ENCODE results near the gene ASIC1. TPM values are rescaled to one million over a fixed set of nuclear protein-coding genes. Genes with fewer than 3 reads are reported as not detected.

The ASIC1 gene
- total and polyA plus RNA-seq, 2 of the 4 experiments (the other 2 are of a cell fraction), result 1.6 to 9.9 TPM

- intact Hi-C loops (cut with micrococcal nuclease), result no loop called here
- H2AK9ac ChIP-seq (replicated peaks; ENCODE audit: low read depth, low read length, poor library complexity), result no peak overlapping the region
- no peaks in the 10 kb centered on the region; the same call in 1 of the 2 replicates for H4K20me1 ChIP-seq (ENCODE audit: insufficient read depth, low read length)
- no peaks in the 10 kb centered on the region for H3K9me3 ChIP-seq (ENCODE audit: control insufficient read depth, insufficient read depth, low read length)
- DNase-seq (no peak), ATAC-seq (ENCODE audit: low read depth) (no peak)
- WGBS, 2 experiments (ENCODE audit: extremely low coverage in 2 of 2, insufficient read length in 1 of 2), result 60% methylated on average over 1 of the region's 10 CpGs; no CpG with 5 or more reads in 1 of the 2 experiments
- H3K36me3 ChIP-seq (ENCODE audit: control insufficient read depth, insufficient read depth, low read length), result no peaks in the 10 kb centered on the region
- H3K4ac ChIP-seq (ENCODE audit: low read depth, low read length), result no peak overlapping the region
- peaks cover 3% of the 10 kb centered on the region; the same call in 1 of the 2 replicates for H3K4me1 ChIP-seq (ENCODE audit: control insufficient read depth, insufficient read depth, low read length)
- H3K4me2 ChIP-seq (ENCODE audit: low read depth, low read length), result no peak overlapping the region
- no peak overlapping the region for H3K18ac ChIP-seq (ENCODE audit: low read depth, low read length)
- H3K4me3 ChIP-seq (ENCODE audit: insufficient read depth, low read depth, low read length), result no peak overlapping the region
- in situ Hi-C loops (cut with MboI; ENCODE audit: low sequenced_read_pairs), result no loop called here
- dilution Hi-C loops (cut with HindIII; ENCODE audit: low sequenced_read_pairs, unreplicated experiment), result no loop called here
- BruUV-seq (replicated peaks), result no TSS peak
- no peak overlapping the region for H4K91ac ChIP-seq (ENCODE audit: insufficient read depth, low read depth, low read length)
- no peak overlapping the region for H2AFZ ChIP-seq (replicated peaks; ENCODE audit: low read length, poor library complexity)
- H3K14ac ChIP-seq (replicated peaks; ENCODE audit: low read depth, low read length), result no peak overlapping the region
- no peak overlapping the region for H2BK15ac ChIP-seq (ENCODE audit: low read depth, low read length)
- H2BK20ac ChIP-seq (ENCODE audit: low read depth, low read length), result no peak overlapping the region
- no peak overlapping the region for H3K9ac ChIP-seq (ENCODE audit: low read depth, low read length)
- POLR2A ChIA-PET (ENCODE audit: unreplicated experiment), result no interaction called here
- no peak overlapping the region for H2BK120ac ChIP-seq (ENCODE audit: low read depth, low read length)
- no peak overlapping the region for H2BK5ac ChIP-seq (ENCODE audit: low read depth, low read length, poor library complexity, severe bottlenecking)
- no peak overlapping the region for H3K56ac ChIP-seq (ENCODE audit: extremely low read depth, insufficient read depth, low read length)
- H4K5ac ChIP-seq (ENCODE audit: low read depth, low read length), result no peak overlapping the region
- H3K27ac ChIP-seq (ENCODE audit: insufficient read depth, low read length), result no peak overlapping the region
- no peak for TF ChIP-seq RAD21 (IDR thresholded peaks at IDR 0.05; ENCODE audit: low read length)
- TF ChIP-seq MAZ (IDR thresholded peaks at IDR 0.05; ENCODE audit: borderline replicate concordance, low read depth, low read length), result no peak
- TF ChIP-seq CEBPB (IDR thresholded peaks at IDR 0.05; ENCODE audit: low read depth, low read length), result no peak
- TF ChIP-seq RCOR1 (IDR thresholded peaks at IDR 0.05; ENCODE audit: insufficient replicate concordance, low read length), result no peak
- TF ChIP-seq, protein P1, sequence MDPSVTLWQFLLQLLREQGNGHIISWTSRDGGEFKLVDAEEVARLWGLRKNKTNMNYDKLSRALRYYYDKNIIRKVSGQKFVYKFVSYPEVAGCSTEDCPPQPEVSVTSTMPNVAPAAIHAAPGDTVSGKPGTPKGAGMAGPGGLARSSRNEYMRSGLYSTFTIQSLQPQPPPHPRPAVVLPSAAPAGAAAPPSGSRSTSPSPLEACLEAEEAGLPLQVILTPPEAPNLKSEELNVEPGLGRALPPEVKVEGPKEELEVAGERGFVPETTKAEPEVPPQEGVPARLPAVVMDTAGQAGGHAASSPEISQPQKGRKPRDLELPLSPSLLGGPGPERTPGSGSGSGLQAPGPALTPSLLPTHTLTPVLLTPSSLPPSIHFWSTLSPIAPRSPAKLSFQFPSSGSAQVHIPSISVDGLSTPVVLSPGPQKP (IDR thresholded peaks at IDR 0.05; ENCODE audit: borderline replicate concordance, low read depth, low read length), result no peak
- TF ChIP-seq FOS (IDR thresholded peaks at IDR 0.05; ENCODE audit: low read depth, low read length), result no peak
- TF ChIP-seq MAFK (IDR thresholded peaks at IDR 0.05; ENCODE audit: low read depth, low read length), result no peak
- TF ChIP-seq CTCF (conservative IDR thresholded peaks at IDR 0.05; ENCODE audit: low read depth, low read length), result no peak
- no peak for TF ChIP-seq BHLHE40 (IDR thresholded peaks at IDR 0.05; ENCODE audit: low read depth, low read length)
- no peak for TF ChIP-seq MXI1 (IDR thresholded peaks at IDR 0.05; ENCODE audit: borderline replicate concordance, low read depth, low read length)
- TF ChIP-seq, protein P2, sequence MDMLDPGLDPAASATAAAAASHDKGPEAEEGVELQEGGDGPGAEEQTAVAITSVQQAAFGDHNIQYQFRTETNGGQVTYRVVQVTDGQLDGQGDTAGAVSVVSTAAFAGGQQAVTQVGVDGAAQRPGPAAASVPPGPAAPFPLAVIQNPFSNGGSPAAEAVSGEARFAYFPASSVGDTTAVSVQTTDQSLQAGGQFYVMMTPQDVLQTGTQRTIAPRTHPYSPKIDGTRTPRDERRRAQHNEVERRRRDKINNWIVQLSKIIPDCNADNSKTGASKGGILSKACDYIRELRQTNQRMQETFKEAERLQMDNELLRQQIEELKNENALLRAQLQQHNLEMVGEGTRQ (IDR thresholded peaks at IDR 0.05; ENCODE audit: low read depth, low read length), result no peak
- no peak for TF ChIP-seq CHD1 (IDR thresholded peaks at IDR 0.05; ENCODE audit: low read depth, low read length)
- no peak for TF ChIP-seq SMC3 (IDR thresholded peaks at IDR 0.05; ENCODE audit: low read depth, low read length)
- no peak for TF ChIP-seq POLR2A (IDR thresholded peaks at IDR 0.05; ENCODE audit: low read depth, low read length)
- no peak for TF ChIP-seq NFE2L2 (IDR thresholded peaks at IDR 0.05; ENCODE audit: low read depth, low read length)
- no peak for TF ChIP-seq RFX5 (IDR thresholded peaks at IDR 0.05; ENCODE audit: low read depth, low read length)
- H2AK5ac ChIP-seq (ENCODE audit: low read depth, low read length), result no peak overlapping the region
- H3K23ac ChIP-seq (ENCODE audit: low read depth, low read length), result no peak overlapping the region
- H3K27me3 ChIP-seq (ENCODE audit: control insufficient read depth, insufficient read depth, low read length), result no peaks in the 10 kb centered on the region
- H4K8ac ChIP-seq (ENCODE audit: low read depth in 2 of 2, low read length in 2 of 2), result no peak overlapping the region
- CTCF ChIA-PET, result no interaction called here
- no peaks in the 10 kb centered on the region for H3K9me1 ChIP-seq (ENCODE audit: insufficient read depth, low read length)
- H3K79me1 ChIP-seq (ENCODE audit: low read depth in 1 of 2, low read length in 2 of 2), result no peaks in the 10 kb centered on the region
These were observed 20.9 kb downstream of the ASIC1 start for GRCh38 chr12:50078281-50078680.

All from IMR-90 (cell line).